Measurements from ENCODE around the gene NHSL2.

- no peak for TF ChIP-seq CTCF (IDR thresholded peaks at IDR 0.05)
- TF ChIP-seq POLR2A (IDR thresholded peaks at IDR 0.05), result no peak
Measured at GRCh38 chrX:72073633-72074032, 163.0 kb downstream of the NHSL2 start.

All from thyroid gland (tissue), 4 donors.